Fibroblast of skin of left quadriceps (primary cell): ENCODE measurements around the gene DEFB112.

Experiments used
- DNase-seq, 2 experiments: peaks; one replicate each; pipeline ENCODE4 v3.0.0-alpha.2; 2013; ENCODE audit warnings: low read depth in 2 of 2

Gene DEFB112

GRCh38 chr6:50049829-50050228, at the start of gene DEFB112:
Gene DEFB112 (minus strand): TSS chr6:50049929. CDS start chr6:50049869, 60 bp downstream.
- DNase-seq, result no peak

GRCh38 chr6:50098641-50098993, 48.9 kb upstream of the DEFB112 start:
- DNase-seq, result no peak

GRCh38 chr6:50097966-50098640, 48.4 kb upstream of the DEFB112 start:
- no peak for DNase-seq

GRCh38 chr6:50096296-50096695, 46.6 kb upstream of the DEFB112 start:
- DNase-seq, result no peak

- no peak for DNase-seq
Observed at GRCh38 chr6:50093938-50094272, 44.2 kb upstream of the DEFB112 start.

- no peak for DNase-seq
Observed at GRCh38 chr6:50093116-50093937, 43.6 kb upstream of the DEFB112 start.

- peak; percentile 51 to 54 for DNase-seq
Observed at GRCh38 chr6:50091641-50092040, 41.9 kb upstream of the DEFB112 start.

- DNase-seq, result no peak
Observed at GRCh38 chr6:50089911-50090310, 40.2 kb upstream of the DEFB112 start.

GRCh38 chr6:50087231-50087954, 37.7 kb upstream of the DEFB112 start:
- peak; percentile 69 for DNase-seq

- no peak for DNase-seq
Observed at GRCh38 chr6:50077385-50077784, 27.7 kb upstream of the DEFB112 start.

- DNase-seq, result no peak
Observed at GRCh38 chr6:50076431-50076830, 26.7 kb upstream of the DEFB112 start.

- no peak for DNase-seq
Observed at GRCh38 chr6:50071921-50072320, 22.2 kb upstream of the DEFB112 start.

- DNase-seq, result no peak
Observed at GRCh38 chr6:50070101-50070500, 20.4 kb upstream of the DEFB112 start.

GRCh38 chr6:50062051-50062450, 12.3 kb upstream of the DEFB112 start:
- no peak for DNase-seq

GRCh38 chr6:50056242-50056641, 6.5 kb upstream of the DEFB112 start:
- DNase-seq, result no peak

GRCh38 chr6:50047026-50047425, 2.7 kb downstream of the DEFB112 start:
- no peak for DNase-seq

- DNase-seq, result no peak
Observed at GRCh38 chr6:50030777-50031562, 18.8 kb downstream of the DEFB112 start.

GRCh38 chr6:50030350-50030749, 19.4 kb downstream of the DEFB112 start:
- DNase-seq, result no peak

- DNase-seq, result no peak
Observed at GRCh38 chr6:50025258-50025657, 24.5 kb downstream of the DEFB112 start.

- no peak for DNase-seq
Observed at GRCh38 chr6:50021894-50022293, 27.8 kb downstream of the DEFB112 start, which contains the start of gene DEFB110. Gene DEFB110 (minus strand): TSS chr6:50021994. CDS start chr6:50021935, 59 bp downstream.

GRCh38 chr6:50007819-50008218, 41.9 kb downstream of the DEFB112 start:
- DNase-seq, result peak; percentile 33

- no peak for DNase-seq
Observed at GRCh38 chr6:50003139-50003538, 46.6 kb downstream of the DEFB112 start.
